Sciatic nerve (tissue), 2 donors: ENCODE data around the gene ANKEF1. TPM values are rescaled to one million over a fixed set of nuclear protein-coding genes. Genes with fewer than 3 reads are reported as not detected.
A peak's percentile ranks its signal among the peaks of the same experiment; 100 is the strongest.

Experiments used
- ATAC-seq: fragments of 200-7000 bp; cut with Tn5 transposase; one replicate; pipeline ENCODE4 v1.9.1; 2020; ENCODE audit warnings: mild to moderate bottlenecking, moderate library complexity
- DNase-seq: peaks from one replicate; pipeline ENCODE4 v3.0.0-alpha.2; 2020; ENCODE audit warnings: low spot score
- intact Hi-C: fragments of 100-400 bp; cut with DNase I; formaldehyde crosslinking; loops from one replicate; pipeline ENCODE4 v1.14.2; 2022
- total RNA-seq: library from RNA; stranded (reverse); fragmentation: NEBNext Ultra II Directional; extraction: Animal tissue kit (Norgen Biotek cat#: 25700); gene quantifications from one replicate; pipeline ENCODE4 v1.2.1, GENCODE V29; 2021
- donor health status: DM: no; HTN: no; CAD: no.
- donor health status: DM: no; HTN: no; CAD: no.

ANKEF1 gene
- total RNA-seq, 1 donor from 2014 or later: 1.6 TPM

GRCh38 chr20:10076126-10077080, 41.6 kb downstream of the ANKEF1 start:
- no peak for DNase-seq
- ATAC-seq: no peak
- intact Hi-C loops: no loop called here

GRCh38 chr20:10077081-10077471, 42.3 kb downstream of the ANKEF1 start:
- DNase-seq (no peak), ATAC-seq (no peak)
- intact Hi-C loops: no loop called here

GRCh38 chr20:10077886-10078285, 43.1 kb downstream of the ANKEF1 start:
- intact Hi-C loops: no loop called here
- no peak for DNase-seq
- ATAC-seq: no peak

GRCh38 chr20:10078403-10078802, 43.6 kb downstream of the ANKEF1 start:
- intact Hi-C loops: no loop called here
- ATAC-seq: no peak
- no peak for DNase-seq

- intact Hi-C loops: no loop called here
- no peak for DNase-seq
- ATAC-seq: no peak
Measured at GRCh38 chr20:10079964-10080363, 45.2 kb downstream of the ANKEF1 start.

GRCh38 chr20:10080574-10080973, 45.8 kb downstream of the ANKEF1 start:
- intact Hi-C loops: no loop called here
- DNase-seq (no peak), ATAC-seq (no peak)

GRCh38 chr20:10089871-10090587, 55.2 kb downstream of the ANKEF1 start:
- DNase-seq: no peak
- ATAC-seq: no peak
- intact Hi-C loops: no loop called here

GRCh38 chr20:10090588-10091166, 55.9 kb downstream of the ANKEF1 start:
- no peak for DNase-seq
- ATAC-seq: peak; percentile 83
- intact Hi-C loops: no loop called here

GRCh38 chr20:10093087-10093591, 58.4 kb downstream of the ANKEF1 start:
- DNase-seq: no peak
- intact Hi-C loops: no loop called here
- ATAC-seq: no peak

- intact Hi-C loops: no loop called here
- no peak for ATAC-seq
- no peak for DNase-seq
Measured at GRCh38 chr20:10094566-10095173, 59.9 kb downstream of the ANKEF1 start.

GRCh38 chr20:10096790-10097189, 62.0 kb downstream of the ANKEF1 start:
- intact Hi-C loops: no loop called here
- no peak for ATAC-seq
- no peak for DNase-seq

GRCh38 chr20:10105046-10105445, 70.3 kb downstream of the ANKEF1 start:
- ATAC-seq (no peak), DNase-seq (no peak)
- intact Hi-C loops: no loop called here

Other genes starting within 250 kb of the ANKEF1 start
- gene PAK5, start 195.9 kb upstream of the ANKEF1 start, total RNA-seq: 0.18 TPM
- gene SNAP25, start 183.8 kb downstream of the ANKEF1 start, total RNA-seq: 2.5 TPM